ENCODE measurements around the gene UCP3. TPM values are rescaled to one million over a fixed set of nuclear protein-coding genes. Genes with fewer than 3 reads are reported as not detected.

UCP3 gene
- total and polyA plus RNA-seq, 2 of the 8 experiments (the other 6 are each of a cell fraction or from before 2014, with no cell fraction given), result 0.85 to 1.3 TPM

GRCh38 chr11:74020539-74020938 is 11.7 kb upstream of the UCP3 start:
- H2BK5ac ChIP-seq (ENCODE audit: low read depth, low read length), result no peak overlapping the region
- CTCF ChIA-PET (ENCODE audit: partially characterized antibody), result interaction anchor here (2.9 kb wide), 1 partner anchor 56 kb away, joined by 9 read pairs; no protein-coding TSS in a partner anchor
- no peak for TF ChIP-seq ZNF274 (IDR thresholded peaks at IDR 0.05; ENCODE audit: borderline replicate concordance, extremely low read depth, low read length)
- TF ChIP-seq SP1 (IDR thresholded peaks at IDR 0.05; ENCODE audit: low read depth, low read length), result no peak
- TF ChIP-seq JUN (IDR thresholded peaks at IDR 0.05; ENCODE audit: low read depth, low read length), result no peak
- TF ChIP-seq, protein P1, sequence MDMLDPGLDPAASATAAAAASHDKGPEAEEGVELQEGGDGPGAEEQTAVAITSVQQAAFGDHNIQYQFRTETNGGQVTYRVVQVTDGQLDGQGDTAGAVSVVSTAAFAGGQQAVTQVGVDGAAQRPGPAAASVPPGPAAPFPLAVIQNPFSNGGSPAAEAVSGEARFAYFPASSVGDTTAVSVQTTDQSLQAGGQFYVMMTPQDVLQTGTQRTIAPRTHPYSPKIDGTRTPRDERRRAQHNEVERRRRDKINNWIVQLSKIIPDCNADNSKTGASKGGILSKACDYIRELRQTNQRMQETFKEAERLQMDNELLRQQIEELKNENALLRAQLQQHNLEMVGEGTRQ (IDR thresholded peaks at IDR 0.05; ENCODE audit: low read length), result no peak
- no peak for TF ChIP-seq RBBP5 (IDR thresholded peaks at IDR 0.05; ENCODE audit: borderline replicate concordance, low read depth, low read length)
- TF ChIP-seq SRF (IDR thresholded peaks at IDR 0.05; ENCODE audit: low read depth, low read length), result no peak
- TF ChIP-seq ASH2L (IDR thresholded peaks at IDR 0.05; ENCODE audit: low read length), result no peak

More at GRCh38 chr11:74020539-74020938, 11.7 kb upstream of the UCP3 start:
- Histone ChIP-seq H3K4me3 (ENCODE audit: extremely low read depth in 1 of 4, insufficient read depth in 2 of 4, low read depth in 3 of 4, low read length in 4 of 4) (no peak overlapping the region), H3K79me1 (ENCODE audit: low read depth, low read length) (no peaks in the 10 kb centered on the region), H2BK20ac (ENCODE audit: low read length) (no peak overlapping the region), H2BK120ac (replicated peaks; ENCODE audit: low read depth, low read length) (no peak overlapping the region), H3K56ac (replicated peaks; ENCODE audit: insufficient read length, low read depth, low read length) (no peak overlapping the region), H3K4me1 (replicated peaks in 1 of 4; ENCODE audit: control insufficient read depth in 3 of 4, insufficient read depth in 4 of 4, low read length in 3 of 4) (no peaks in the 10 kb centered on the region), H2BK12ac (ENCODE audit: low read depth, low read length) (no peak overlapping the region), H3K9me3 (ENCODE audit: insufficient read depth in 2 of 2, low read depth in 1 of 2, low read length in 1 of 2) (no peaks in the 10 kb centered on the region), H3K23ac (ENCODE audit: insufficient read length) (no peak overlapping the region), H3K9ac (replicated peaks in 1 of 4; ENCODE audit: extremely low read depth in 1 of 4, low read depth in 3 of 4, low read length in 3 of 4) (no peak overlapping the region), H4K8ac (ENCODE audit: extremely low read depth, insufficient read depth, low read length) (no peak overlapping the region), H3K79me2 (ENCODE audit: control insufficient read depth in 1 of 2, insufficient read depth in 2 of 2, low read length in 2 of 2) (no peaks in the 10 kb centered on the region), H4K20me1 (replicated peaks in 1 of 2; ENCODE audit: control insufficient read depth in 1 of 2, insufficient read depth in 2 of 2, low read length in 2 of 2) (no peaks in the 10 kb centered on the region), H3K18ac (ENCODE audit: extremely low read depth, low read length) (no peak overlapping the region), H2AK5ac (ENCODE audit: low read depth, low read length) (no peak overlapping the region), H3K14ac (ENCODE audit: insufficient read length) (no peak overlapping the region), H2AFZ (ENCODE audit: low read length) (no peak overlapping the region), H4K5ac (ENCODE audit: insufficient read length, low read depth, low read length) (no peak overlapping the region), H3K23me2 (ENCODE audit: low read depth, low read length) (no peaks in the 10 kb centered on the region), H2BK15ac (ENCODE audit: low read length) (no peak overlapping the region), H4K91ac (replicated peaks; ENCODE audit: insufficient read length, low read length) (no peak overlapping the region), H3K4ac (replicated peaks; ENCODE audit: insufficient read length, low read depth, low read length) (no peak overlapping the region), H3K27ac (ENCODE audit: low read depth, low read length) (no peak overlapping the region), H3K36me3 (ENCODE audit: control insufficient read depth in 2 of 4, insufficient read depth in 4 of 4, low read length in 3 of 4) (peaks cover 0 to 7% (median 0%) of the 10 kb centered on the region in 4 experiments; a peak in 2 of 8 replicates), H3K27me3 (replicated peaks in 1 of 4; ENCODE audit: control insufficient read depth in 3 of 4, extremely low read depth in 1 of 4, insufficient read depth in 3 of 4, low read length in 3 of 4) (no peaks in the 10 kb centered on the region), H3K4me2 (ENCODE audit: insufficient read depth in 1 of 2, low read depth in 2 of 2, low read length in 2 of 2) (no peak overlapping the region)
- DNase-seq (ENCODE audit: low read depth in 1 of 2, low spot score in 2 of 2) (no peak), FAIRE-seq (no peak)
- POLR2A ChIA-PET (ENCODE audit: partially characterized antibody), result interaction anchor here (0.9 kb wide), 1 partner anchor 39 kb away, joined by 4 read pairs; no protein-coding TSS in a partner anchor
- WGBS, 2 experiments (ENCODE audit: extremely low coverage in 1 of 2, insufficient coverage in 1 of 2, insufficient read length in 1 of 2, insufficient replicate concordance in 2 of 2, low coverage in 1 of 2, low lambda C conversion rate in 2 of 2, missing lambda C conversion rate in 1 of 2), result 84% methylated on average over 4 of the region's 4 CpGs; no CpG with 5 or more reads in 1 of the 2 experiments

All from H1 (cell line).